HG03354 (cell line): ENCODE data around the gene TTC34.
"Not testable (repeated sequence)": the region's sequence is repeated elsewhere in the genome, so short reads cannot be mapped to it uniquely, and the experiment has no call there.

ENCODE experiments used
- ATAC-seq: cut with Tn5 transposase; IDR thresholded peaks from one replicate; pipeline ENCODE4 v1.9.1; 2021; ENCODE audit warnings: mild to moderate bottlenecking; ENCODE audit not compliant: unreplicated experiment, poor library complexity, severe bottlenecking

Gene TTC34

DNA sequence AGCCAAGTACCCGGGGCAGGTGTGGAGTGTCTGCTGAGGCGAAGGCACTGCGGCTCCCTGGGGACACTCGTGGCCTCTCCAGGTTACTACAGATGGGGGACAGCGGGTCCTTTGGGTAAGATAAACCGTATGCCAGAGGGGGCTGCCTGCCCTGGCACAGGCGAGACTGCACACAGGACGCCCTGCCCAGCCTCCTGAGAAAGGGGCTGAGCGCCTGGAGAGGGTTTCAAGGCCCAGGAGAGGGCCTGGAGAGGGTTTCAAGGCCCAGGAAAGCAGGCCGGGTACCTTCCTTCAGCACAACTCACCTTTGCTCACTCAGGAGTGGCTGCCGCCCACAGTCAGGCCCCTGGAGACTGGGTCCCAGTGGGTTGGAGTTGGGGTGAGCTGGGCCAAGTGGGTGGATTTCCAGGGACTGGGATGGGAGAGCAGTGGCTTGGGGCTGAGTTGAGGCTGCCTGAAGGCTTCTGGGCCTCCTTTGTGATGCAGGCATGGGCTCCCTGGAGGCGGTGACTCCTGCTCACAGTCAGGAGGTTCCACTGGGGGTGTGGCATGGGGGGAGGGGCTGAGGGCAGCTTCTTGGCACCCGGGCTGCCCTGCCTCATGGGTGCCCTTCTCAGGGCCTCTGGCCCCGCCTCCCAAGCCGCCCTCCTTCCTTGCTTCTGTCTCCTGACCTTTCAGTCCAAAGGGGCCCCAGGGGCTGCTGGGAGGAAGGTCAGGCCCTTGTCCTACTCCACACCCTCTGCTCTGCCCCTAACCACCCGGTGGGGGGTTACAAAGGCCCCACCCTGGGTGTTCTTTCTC lies 168.7 kb downstream of the TTC34 start, which contains the start of gene MMEL1:
Gene MMEL1, minus strand, starts transcription at position 456 of the 801 bp plus-strand sequence. CDS start 3,532 bp downstream, outside the sequence.
- ATAC-seq, result no peak

DNA sequence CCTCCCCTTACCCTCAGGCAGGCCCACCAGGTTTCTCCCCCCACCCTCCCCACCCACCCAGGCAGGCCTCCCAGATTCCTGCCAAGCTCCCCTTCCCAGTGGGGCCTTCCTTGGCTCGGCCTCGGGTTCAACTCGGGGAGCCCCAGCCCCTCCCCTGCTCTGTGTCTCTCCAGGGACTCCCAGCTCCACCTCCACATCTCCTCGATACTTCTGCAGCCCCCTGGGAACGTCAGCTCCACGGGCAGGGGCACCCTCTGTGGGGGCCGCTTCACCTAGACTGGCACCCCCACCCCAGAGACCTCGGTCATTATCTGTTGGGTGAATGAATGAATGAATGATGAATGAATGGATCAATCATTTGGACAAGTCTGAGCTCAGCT lies 169.5 kb downstream of the TTC34 start:
- ATAC-seq, result no peak

DNA sequence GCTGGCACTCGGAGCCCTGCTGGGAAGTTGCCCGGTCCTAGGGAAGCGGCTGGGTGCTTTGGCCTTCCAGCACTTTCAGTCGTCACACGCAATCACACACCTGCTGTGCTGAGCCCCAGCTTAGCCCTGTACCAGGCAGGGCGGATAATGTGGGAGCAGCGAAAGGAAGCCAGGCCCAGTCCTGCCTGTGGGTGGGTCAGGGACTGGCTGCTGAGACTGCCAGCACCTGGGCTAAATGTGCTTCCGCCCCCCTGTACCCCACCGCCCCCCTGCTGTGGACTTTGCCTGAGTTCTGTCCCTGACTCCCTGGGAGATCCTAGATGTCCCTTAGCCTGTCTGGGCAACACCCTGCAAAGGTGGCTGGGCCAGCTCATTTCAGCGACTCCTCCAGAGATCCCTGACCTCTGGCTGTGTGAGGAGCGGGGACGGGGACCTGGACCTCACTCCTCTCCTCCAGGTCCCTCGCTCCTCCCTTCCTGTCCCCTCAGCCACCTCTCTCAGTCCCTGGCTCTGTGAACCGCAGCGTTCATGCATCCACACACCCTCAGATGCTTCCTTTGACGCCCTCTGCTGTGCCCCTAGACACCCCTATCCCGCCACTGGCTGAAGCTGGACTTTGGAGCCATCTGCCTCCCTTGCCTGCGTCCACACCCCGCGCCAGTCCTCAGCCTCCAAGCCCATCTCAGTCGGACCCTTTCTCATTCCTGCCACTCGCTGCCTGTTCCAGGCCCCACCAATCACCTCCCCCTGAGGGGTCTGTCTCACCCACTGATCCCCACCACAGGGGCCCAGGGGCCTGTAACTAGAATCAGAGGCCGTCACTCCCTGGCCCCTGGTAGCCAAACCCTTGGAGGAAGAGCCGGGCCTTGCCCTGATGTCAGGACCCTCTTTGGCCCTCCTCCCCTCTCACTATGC lies 170.1 kb downstream of the TTC34 start:
- ATAC-seq, result no peak

DNA sequence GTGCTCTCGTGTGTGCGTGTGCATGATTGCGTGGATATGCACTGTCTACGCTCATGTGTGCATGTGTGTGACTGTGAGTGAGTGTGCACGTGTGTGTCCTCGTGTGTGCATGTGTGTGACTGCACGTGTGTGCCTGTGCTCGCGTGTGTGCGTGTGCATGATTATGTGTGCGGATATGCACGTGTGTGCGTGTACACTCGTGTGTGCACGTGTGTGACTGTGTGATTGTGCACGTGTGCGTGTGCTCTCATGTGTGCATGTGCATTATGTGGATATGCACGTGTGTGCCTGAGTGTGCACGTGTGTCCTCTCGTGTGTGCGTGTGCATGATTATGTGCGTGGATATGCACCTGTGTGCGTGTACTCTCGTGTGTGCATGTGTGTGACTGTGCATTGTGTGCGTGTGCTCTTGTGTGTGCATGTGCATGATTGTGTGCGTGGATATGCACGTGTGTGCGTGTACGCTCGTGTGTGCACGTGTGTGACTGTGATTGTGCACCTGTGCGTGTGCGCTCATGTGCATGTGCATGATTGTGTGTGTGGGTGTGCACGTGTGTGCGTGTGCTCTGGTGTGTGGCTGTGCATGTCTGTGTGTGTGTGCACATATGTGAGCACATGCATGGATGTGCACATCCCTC lies 170.9 kb downstream of the TTC34 start:
- no peak for ATAC-seq

DNA sequence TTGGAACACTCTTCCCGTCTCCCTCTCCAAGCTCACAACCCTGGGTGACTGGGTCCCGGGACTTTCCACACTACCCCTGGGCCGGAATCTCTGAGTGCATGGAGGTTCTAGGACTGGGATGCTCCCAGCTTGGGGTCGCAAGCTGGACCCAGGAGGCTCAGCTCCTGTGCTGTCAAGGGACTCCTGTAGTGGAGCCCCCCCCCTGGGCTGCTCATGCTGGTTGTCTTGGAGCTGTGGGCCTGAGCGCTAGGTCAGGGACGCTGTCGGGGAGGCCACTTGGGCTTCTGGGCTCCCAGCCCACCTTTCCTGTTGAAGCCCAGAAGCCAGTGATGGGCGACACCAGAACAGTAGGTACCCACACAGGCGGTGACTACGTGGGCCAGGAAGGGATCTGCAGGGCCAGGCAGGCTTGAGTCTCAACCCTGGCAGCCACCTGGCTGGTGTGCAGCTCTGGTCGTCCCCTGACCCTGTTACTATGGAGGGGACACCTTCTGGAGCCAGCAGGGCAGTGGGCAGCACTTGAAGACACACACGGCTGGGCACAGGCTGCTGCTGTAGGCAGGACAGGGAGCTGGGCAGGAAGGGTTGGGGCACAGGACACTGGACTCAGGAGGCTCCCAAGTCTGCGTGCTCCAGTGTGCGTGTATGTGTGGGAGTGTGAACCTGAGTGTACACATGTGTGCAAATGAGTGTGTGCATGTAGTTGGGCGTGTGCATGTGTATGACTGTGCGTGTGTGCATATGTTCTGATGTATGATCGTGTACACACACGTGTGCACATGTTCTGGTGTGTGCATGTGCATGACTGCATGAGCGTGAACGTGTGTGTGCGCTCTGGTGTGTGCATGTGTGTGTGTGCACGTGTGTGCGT lies 171.6 kb downstream of the TTC34 start:
- no peak for ATAC-seq

DNA sequence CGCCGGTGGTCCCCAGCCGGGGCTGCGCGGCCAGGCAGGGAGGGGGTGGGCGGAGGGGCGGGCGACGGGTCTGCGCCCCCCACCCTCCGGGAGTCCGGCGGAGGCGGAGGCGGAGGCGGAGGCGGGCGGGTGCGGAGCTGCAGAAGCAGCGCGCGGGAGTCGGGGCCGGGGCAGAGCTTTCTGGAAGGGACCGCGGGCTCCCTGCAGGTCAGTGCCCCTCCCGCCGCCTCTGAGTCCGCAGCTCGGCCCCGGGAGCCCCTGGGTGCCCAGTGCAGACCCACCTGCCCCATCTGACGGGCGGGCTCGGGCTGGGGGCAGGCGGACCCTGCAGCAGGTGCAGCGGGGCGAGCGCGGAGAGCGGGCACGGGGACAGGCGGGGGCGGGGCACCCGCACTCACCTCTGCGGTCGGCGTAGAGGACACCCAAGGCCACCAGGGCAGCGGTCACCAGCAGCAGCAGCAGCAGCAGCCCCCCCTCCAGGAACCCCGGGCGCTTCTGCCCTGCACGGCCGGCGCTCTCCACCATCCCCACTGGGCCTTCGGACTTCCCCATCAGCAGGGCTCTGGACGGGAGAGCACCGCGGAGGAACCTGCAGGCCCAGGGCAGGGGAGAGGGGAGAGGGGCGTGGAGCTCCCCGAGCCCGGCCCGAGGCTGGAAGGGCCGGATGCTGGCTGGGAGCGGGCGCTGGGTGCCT lies 172.4 kb downstream of the TTC34 start:
- no peak for ATAC-seq

DNA sequence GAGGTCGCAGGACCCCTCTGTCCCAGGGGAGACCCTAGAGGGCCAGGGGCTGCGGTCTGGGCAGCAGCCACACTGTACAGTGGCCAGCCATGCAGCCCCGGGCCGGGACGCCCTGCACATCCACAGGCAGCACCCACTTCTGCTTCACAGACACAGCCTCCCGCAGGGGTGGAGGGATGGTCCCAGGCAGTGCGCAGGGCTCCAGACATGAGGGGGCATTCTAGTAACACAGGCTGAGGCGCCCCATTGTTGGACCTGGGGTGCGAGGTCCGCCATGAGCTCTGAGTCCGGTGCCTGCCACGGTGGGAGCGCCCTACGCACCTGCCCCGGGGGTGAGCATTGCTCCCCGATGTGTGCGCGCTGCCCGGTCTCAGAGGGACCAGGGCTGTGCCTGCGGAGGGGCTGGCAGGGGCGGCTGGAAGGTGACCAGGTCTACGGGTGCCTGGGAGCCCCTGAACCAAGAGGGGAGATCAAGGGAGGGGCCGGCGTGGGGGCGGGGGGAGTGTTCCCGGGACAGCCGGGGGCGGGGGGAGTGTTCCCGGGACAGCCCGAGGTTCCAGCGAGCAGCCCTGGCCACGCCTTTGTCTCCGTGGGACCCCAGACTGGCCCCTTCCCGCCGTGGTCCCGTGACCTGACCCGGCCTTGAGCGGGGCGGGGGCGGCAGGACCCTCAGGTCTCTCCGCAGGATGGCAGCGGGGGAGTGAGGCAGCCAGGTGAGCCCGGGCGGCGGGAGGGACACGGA lies 173.1 kb downstream of the TTC34 start:
- ATAC-seq, result no peak

DNA sequence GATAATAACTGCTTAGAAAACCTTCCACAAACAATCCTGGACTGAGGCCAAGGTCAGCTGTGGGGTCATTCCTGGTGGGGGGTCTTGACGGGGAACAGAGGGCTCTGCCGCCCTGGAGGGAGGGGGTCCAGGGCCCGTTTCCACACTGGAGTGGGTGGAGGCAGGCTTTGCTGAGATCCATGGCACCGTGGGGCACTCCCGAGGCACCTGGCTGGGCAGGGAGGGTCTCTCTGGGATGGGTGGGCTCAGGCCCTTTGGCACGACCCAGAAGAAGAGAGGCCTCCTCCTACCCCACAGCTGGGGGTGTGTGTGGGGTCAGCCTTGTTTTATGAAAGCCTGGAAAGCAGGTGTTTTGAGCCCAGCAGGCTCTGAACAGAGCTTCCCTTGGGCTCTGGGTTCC lies 173.7 kb downstream of the TTC34 start:
- no peak for ATAC-seq

DNA sequence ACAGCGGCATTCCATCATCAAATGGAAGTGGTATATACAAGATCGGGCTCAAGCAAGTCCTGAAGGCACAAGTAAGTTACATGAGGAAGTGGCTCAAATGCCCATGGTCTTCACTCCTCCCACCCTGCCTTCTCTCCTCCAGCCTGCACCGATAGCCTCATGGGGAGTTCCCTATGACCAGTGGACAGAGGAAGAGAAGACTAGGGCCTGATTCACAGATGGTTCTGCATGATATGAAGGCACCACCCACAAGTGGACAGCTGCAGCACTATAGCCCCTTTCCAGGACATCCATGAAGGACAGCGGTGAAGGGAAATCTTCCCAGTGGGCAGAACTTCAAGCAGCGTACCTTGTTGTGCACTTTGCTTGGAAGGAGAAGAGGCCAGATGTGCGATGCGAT lies 175.7 kb downstream of the TTC34 start:
- not testable (repeated sequence) for ATAC-seq

DNA sequence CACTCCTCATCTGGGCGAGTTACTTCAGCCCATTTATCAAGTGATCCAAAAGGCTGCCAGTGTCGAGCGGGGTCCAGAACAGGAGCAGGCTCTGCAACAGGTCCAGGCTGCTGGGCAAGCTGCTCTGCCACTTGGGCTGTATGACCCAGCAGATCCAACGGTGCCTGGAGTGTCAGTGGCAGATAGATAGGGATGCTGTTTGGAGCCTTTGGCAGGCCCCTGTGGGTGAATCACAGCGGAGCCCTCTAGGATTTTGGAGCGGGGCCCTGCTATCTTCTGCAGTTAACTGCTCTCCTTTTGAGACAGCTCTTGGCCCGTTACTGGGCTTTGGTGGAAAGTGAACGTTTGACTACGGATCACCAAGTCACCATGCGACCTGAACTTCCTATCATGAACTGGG lies 176.2 kb downstream of the TTC34 start:
- no peak for ATAC-seq

DNA sequence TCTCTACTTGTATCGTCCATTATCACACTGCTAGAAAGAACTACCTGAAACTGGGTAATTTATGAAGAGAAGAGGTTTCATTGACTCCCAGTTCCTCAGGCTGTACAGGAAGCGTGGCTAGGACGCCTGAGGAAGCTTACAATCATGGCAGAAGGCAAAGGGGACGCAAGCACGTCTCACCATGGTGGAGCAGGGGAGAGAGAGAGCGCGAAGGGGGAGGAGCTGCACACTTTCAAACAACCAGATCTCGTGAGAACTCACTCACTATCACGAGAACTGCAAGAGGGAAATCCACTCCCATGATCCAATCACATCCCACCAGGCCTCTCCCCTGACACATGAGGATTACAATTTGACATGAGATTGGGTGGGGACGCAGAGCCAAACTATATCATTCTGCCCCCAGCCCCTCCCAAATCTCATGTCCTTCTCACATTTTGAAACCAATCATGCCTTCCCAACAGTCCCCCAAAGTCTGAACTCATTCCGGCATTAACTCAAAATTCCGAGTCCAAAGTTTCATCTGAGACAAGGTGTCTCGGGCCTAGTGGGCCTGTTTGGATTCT lies 176.7 kb downstream of the TTC34 start:
- no peak for ATAC-seq

DNA sequence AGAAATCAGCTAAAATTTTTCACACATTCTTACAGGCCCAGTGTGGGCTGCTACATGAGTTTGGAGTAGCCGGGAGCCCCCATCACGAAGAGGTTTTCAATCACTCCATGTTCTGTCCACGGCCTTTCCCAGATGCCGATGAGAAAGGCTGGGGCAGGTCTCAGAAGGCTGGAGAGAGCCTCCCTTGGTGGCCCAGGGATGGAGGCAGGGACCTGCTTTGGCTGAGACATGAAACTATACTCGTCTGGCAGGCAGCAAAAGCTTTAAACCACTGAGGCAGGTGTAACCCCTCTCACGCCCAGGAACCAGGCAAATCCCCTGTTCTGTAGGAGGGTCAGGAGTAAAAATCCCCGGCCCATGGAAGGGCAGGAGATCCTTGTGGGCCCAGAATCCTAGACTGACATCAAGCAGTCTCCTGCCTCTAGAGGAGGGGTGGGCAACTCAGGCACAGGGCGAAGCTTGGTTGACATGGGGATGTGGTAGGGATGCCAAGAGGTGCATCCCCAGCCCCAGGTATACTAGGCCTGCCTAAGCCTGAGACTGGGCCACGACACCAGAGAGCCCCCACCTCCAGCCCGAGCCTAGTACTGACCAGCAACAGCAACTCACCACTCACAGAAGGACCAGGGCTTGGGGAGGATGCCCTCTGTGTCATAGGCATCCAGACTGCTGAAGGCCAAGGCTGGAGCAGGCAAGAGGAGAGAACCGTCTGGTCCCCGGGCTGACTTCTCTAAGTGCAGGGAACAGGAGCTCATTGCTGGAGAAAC lies 177.7 kb downstream of the TTC34 start:
- no peak for ATAC-seq

DNA sequence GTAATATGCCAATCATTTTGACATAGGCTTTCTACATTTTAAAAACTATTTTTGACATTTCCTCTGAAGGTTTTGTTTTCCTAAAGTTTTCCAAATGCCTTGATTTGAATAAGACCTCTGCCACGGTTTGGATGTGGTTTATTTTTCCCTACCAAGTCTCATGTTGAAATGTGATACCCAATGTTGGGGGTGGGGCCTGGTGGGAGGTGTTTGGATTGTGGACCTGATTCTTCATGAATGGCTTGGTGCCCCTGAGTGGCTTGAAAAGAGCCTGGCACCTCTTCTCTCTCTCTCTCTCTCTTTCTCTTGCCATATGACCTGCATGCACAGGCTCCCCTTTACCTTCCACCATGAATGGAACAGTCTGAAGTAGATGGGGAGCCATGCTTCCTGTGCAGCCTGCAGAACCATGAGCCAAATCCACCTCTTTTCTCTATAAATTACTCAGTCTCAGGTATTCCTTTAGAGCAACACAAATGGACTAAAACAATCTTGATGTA lies 183.5 kb downstream of the TTC34 start:
- no peak for ATAC-seq

DNA sequence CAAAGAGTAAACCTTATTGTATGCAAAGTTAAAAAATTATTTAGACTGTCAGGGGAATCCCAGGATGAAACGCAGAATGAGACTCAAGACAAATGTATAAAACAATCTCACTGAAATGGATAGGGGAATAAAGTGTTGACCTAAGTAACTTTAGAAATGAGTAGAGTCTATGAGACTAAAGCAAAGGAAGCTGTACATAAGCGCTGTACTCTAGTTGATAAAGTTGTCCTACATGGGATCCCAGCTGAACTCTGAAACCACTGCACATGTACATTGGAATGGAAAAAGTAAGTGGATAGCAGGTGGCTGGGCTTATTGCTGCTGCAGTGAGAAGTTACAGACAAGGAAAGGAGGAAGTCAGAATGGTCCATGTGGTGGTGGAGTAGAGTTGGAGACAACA lies 187.3 kb downstream of the TTC34 start:
- no peak for ATAC-seq

DNA sequence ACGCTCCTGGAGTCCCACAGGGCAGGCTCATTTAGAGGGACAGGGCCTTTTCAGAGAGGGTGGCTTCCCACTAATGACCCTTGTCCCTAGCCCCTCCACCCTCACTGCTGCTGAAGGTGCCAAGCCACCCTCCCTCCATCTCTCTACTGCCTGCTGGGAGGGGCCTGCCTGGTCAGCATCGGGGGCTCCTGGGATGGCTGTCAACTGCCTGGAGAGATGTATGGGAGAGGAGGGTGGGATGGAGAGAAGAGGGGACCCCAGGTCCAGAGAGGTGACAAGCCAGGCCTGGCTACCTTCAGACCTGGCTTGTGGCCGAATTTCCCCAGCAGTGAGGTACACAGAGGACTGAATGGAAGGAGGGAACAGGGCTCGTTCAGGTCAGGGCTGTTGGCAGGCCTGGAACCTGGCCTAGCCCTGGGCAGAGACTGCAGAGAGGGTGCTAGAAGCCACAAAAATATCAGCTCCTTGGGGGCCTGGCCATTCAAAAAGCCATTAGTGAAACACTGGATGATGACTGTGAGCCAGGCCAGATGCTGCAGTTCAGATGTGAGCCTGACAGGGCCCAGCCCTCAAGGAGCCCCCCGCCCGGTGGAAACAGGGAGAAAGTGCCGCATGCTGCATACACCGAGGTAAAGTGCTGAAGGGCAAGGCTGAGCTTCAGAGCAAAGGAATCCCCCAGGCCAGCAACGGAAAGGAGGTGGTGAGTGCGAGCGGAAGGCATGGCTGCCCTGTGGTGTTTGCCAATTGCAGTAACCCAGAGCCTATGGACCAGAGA lies 188.7 kb downstream of the TTC34 start:
- ATAC-seq, result no peak
